HepG2 (cell line): ENCODE data around the gene TANGO2. TPM values are rescaled to one million over a fixed set of nuclear protein-coding genes. Genes with fewer than 3 reads are reported as not detected.
A peak's percentile ranks its signal among the peaks of the same experiment; 100 is the strongest.

Experiments
- FOSL1 ChIP-seq: sonication (generic); formaldehyde crosslinking; IDR thresholded peaks from 2 replicates; pipeline ENCODE4 v1.9.0; 2021; ENCODE audit warnings: missing genetic modification reagents, borderline replicate concordance
- HDAC2 ChIP-seq: sonication (generic); formaldehyde crosslinking; IDR thresholded peaks from 2 replicates; pipeline ENCODE4 v1.4.0; 2020; ENCODE audit warnings: missing genetic modification reagents
- LBX2 ChIP-seq: sonication (generic); formaldehyde crosslinking; IDR thresholded peaks from 2 replicates; pipeline ENCODE4 v1.5.0; 2020; ENCODE audit warnings: missing genetic modification reagents, mild to moderate bottlenecking, borderline replicate concordance
- NFIB ChIP-seq: sonication (generic); formaldehyde crosslinking; IDR thresholded peaks from 2 replicates; pipeline ENCODE4 v1.9.0; 2021; ENCODE audit warnings: missing genetic modification reagents, mild to moderate bottlenecking, borderline replicate concordance
- SYNCRIP ChIP-seq: fragments of 200-400 bp; formaldehyde crosslinking; IDR thresholded peaks from 2 replicates; pipeline ENCODE4 v1.6.1; 2018; ENCODE audit warnings: mild to moderate bottlenecking, low read depth, low read length; ENCODE audit not compliant: insufficient read depth
- TFE3 ChIP-seq: IDR thresholded peaks from 2 replicates; pipeline ENCODE4 v1.6.1; 2016
- THAP11 ChIP-seq: IDR thresholded peaks from 2 replicates; pipeline ENCODE4 v1.6.1; 2016; ENCODE audit warnings: missing biosample characterization, missing genetic modification reagents
- USF2 ChIP-seq, 2 experiments: sonication (generic) in 1 of 2; formaldehyde crosslinking in 1 of 2; IDR thresholded peaks; 2 replicates each; pipeline versions ENCODE4 v1.5.1 to v1.6.1; 2011 to 2020; ENCODE audit warnings: borderline replicate concordance in 1 of 2, low read depth in 1 of 2, low read length in 1 of 2, mild to moderate bottlenecking in 1 of 2, missing genetic modification reagents in 1 of 2, moderate library complexity in 1 of 2
- ZNF207 ChIP-seq: fragments of 450-650 bp; IDR thresholded peaks from 2 replicates; pipeline ENCODE4 v1.6.1; 2016; ENCODE audit warnings: antibody characterized with exemption, borderline replicate concordance
- ZNF256 ChIP-seq: sonication (generic); formaldehyde crosslinking; conservative IDR thresholded peaks from 2 replicates; pipeline ENCODE4 v1.4.0; 2020; ENCODE audit warnings: missing genetic modification reagents
- ZNF296 ChIP-seq: sonication (generic); formaldehyde crosslinking; conservative IDR thresholded peaks from 2 replicates; pipeline ENCODE4 v1.5.0; 2020; ENCODE audit warnings: mild to moderate bottlenecking, missing genetic modification reagents
- ZNF407 ChIP-seq: sonication (generic); formaldehyde crosslinking; IDR thresholded peaks from one replicate; pipeline ENCODE4 v1.5.1; 2020; ENCODE audit warnings: mild to moderate bottlenecking, missing genetic modification reagents; ENCODE audit errors: not compliant biosample characterization
- ZNF547 ChIP-seq: sonication (generic); formaldehyde crosslinking; IDR thresholded peaks from 2 replicates; pipeline ENCODE4 v1.5.1; 2020; ENCODE audit warnings: mild to moderate bottlenecking, missing genetic modification reagents
- ZNF788 ChIP-seq: sonication (generic); formaldehyde crosslinking; IDR thresholded peaks from 2 replicates; pipeline ENCODE4 v1.5.0; 2020; ENCODE audit warnings: mild to moderate bottlenecking, missing genetic modification reagents, borderline replicate concordance
- polyA plus RNA-seq, 8 experiments: library from polyadenylated mRNA; depleted of rRNA in 3 of 8; stranded (reverse) in 7 of 8; unstranded in 1 of 8; fragments of >200 nt; fragmentation: Illumina TruSeq in 4 of 8; extraction: Trizol in 4 of 8; gene quantifications; 2 replicates each; pipeline versions ENCODE4 v1.2.1 to v1.2.3, GENCODE V29; 2011 to 2016; ENCODE audit warnings: low read depth in 4 of 8, missing spikeins in 1 of 8, mixed read lengths in 1 of 8; ENCODE audit not compliant: insufficient read depth in 1 of 8
- total RNA-seq, 5 experiments: library from RNA; depleted of rRNA; stranded (reverse); fragments of >200 nt; fragmentation: Illumina TruSeq; extraction: Trizol; gene quantifications; 2 replicates each; pipeline ENCODE4 v1.2.3, GENCODE V29; 2016; ENCODE audit warnings: low read depth in 1 of 5

Gene TANGO2
- total and polyA plus RNA-seq, 2 of the 13 experiments (the other 11 are each of a cell fraction or from before 2014, with no cell fraction given) = 12.9 to 14.8 TPM

GRCh38 chr22:20021196-20022181 is 579 bp downstream of the TANGO2 start (continued):
- peak; percentile 74 for TF ChIP-seq ZNF407 (CRISPR knock-in tag)
- TF ChIP-seq FOSL1 = peak; percentile 12; the same call in 1 of the 2 replicates
- no peak for TF ChIP-seq THAP11 (CRISPR knock-in tag)
- no peak for TF ChIP-seq SYNCRIP
- TF ChIP-seq HDAC2 (CRISPR knock-in tag) = peak; percentile 56; the same call in 1 of the 2 replicates
- 0 out of 2 replicates have a peak, but pooled peaks have one; percentile 83 for TF ChIP-seq NFIB (CRISPR knock-in tag)
- 0 out of 2 replicates have a peak, but pooled peaks have one; percentile 53 for TF ChIP-seq ZNF296
- no peak for TF ChIP-seq ZNF207
- no peak for TF ChIP-seq LBX2 (CRISPR knock-in tag)
- no peak for TF ChIP-seq USF2 (IDR thresholded peaks at IDR 0.05; ENCODE audit: low read depth, low read length)
- TF ChIP-seq USF2 (CRISPR knock-in tag; IDR thresholded peaks at IDR 0.05; ENCODE audit: borderline replicate concordance) = peak; percentile 46; the same call in 1 of the 2 replicates
- peak; percentile 25; the same call in 1 of the 2 replicates for TF ChIP-seq ZNF547
- TF ChIP-seq TFE3 = peak; percentile 83
- peak; percentile 11; the same call in 1 of the 2 replicates for TF ChIP-seq ZNF788
- peak; percentile 49; the same call in 1 of the 2 replicates for TF ChIP-seq ZNF256
